DMS153 treated with DMSO at 0.1 percent for 48 hours (cell line): ENCODE measurements around the gene MTA3.
A peak's percentile ranks its signal among the peaks of the same experiment; 100 is the strongest.
"Not testable (repeated sequence)": the region's sequence is repeated elsewhere in the genome, so short reads cannot be mapped to it uniquely, and the experiment has no call there.

Experiments
- DNase-seq: peaks from one replicate; lab custom pipeline; 2025; ENCODE audit not compliant: unreplicated experiment; lab: John Stamatoyannopoulos, UW

MTA3 gene

GRCh38 chr2:42567364-42567763 is 1.1 kb upstream of the MTA3 start:
- no peak for DNase-seq

GRCh38 chr2:42567806-42568400 is 529 bp upstream of the MTA3 start:
- DNase-seq = no peak

GRCh38 chr2:42569116-42569711 is 782 bp downstream of the MTA3 start:
- DNase-seq = peak; percentile 26

GRCh38 chr2:42569883-42570282 is 1.5 kb downstream of the MTA3 start:
- no peak for DNase-seq

GRCh38 chr2:42572297-42573081 is 4.1 kb downstream of the MTA3 start:
- no peak for DNase-seq

- DNase-seq = no peak
Measured at GRCh38 chr2:42573256-42573655, 4.8 kb downstream of the MTA3 start.

- DNase-seq = no peak
Measured at GRCh38 chr2:42575458-42576064, 7.1 kb downstream of the MTA3 start.

- no peak for DNase-seq
Measured at GRCh38 chr2:42578621-42579020, 10.2 kb downstream of the MTA3 start.

GRCh38 chr2:42581257-42581656 is 12.8 kb downstream of the MTA3 start:
- DNase-seq = no peak

- DNase-seq = not testable (repeated sequence)
Measured at GRCh38 chr2:42584628-42585027, 16.2 kb downstream of the MTA3 start.

GRCh38 chr2:42585779-42586178 is 17.3 kb downstream of the MTA3 start:
- DNase-seq = no peak

GRCh38 chr2:42587526-42588117 is 19.2 kb downstream of the MTA3 start:
- DNase-seq = no peak

GRCh38 chr2:42588121-42588520 is 19.7 kb downstream of the MTA3 start:
- DNase-seq = no peak

- DNase-seq = no peak
Measured at GRCh38 chr2:42590176-42590575, 21.7 kb downstream of the MTA3 start.

- DNase-seq = no peak
Measured at GRCh38 chr2:42593282-42593681, 24.9 kb downstream of the MTA3 start.

- DNase-seq = no peak
Measured at GRCh38 chr2:42598656-42599055, 30.2 kb downstream of the MTA3 start.

GRCh38 chr2:42601076-42601475 is 32.6 kb downstream of the MTA3 start:
- no peak for DNase-seq

- peak; percentile 25 for DNase-seq
Measured at GRCh38 chr2:42602218-42602875, 33.9 kb downstream of the MTA3 start.

GRCh38 chr2:42602876-42603219 is 34.4 kb downstream of the MTA3 start:
- no peak for DNase-seq

GRCh38 chr2:42604341-42604867 is 36.0 kb downstream of the MTA3 start:
- not testable (repeated sequence) for DNase-seq

GRCh38 chr2:42606166-42606565 is 37.7 kb downstream of the MTA3 start:
- DNase-seq = not testable (repeated sequence)
